ENCODE results near the gene LEMD2.

DNA sequence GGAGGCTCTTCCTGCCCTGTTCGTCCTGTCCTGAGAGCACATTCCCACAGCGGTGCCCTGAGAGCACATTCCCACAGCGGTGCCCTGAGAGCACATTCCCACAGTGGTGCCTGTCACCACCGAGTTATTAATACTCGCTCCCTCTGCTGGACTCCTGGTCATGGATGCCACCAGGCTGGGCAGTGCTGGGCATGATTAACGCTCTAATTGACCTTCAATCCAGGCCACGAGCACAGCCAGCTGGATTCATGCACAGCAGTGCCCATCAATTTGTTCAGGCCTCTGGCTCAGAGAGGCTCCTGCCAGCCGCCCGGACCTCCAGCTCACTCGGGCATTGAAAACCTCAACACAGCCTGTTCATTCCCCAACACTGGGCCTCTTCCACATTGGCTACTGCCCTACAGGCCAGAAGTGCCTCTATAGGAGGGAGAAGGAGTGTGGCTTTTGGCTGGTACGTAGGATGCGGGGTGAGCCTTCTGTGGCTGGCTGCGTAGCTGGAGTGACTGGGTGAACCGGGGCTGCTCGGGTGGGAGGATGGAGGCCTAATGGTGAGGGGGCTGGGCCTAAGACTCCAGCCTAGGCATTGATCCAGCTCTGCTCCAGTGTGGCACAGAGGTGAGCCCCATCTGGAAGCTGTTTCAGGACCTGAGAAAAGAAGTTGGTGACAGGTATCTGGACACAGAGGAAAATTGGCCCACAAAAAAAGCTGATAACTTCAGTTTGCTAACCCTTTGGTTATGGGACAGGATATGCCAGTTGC is 51.5 kb downstream of the LEMD2 start:
- TF ChIP-seq, protein P1, sequence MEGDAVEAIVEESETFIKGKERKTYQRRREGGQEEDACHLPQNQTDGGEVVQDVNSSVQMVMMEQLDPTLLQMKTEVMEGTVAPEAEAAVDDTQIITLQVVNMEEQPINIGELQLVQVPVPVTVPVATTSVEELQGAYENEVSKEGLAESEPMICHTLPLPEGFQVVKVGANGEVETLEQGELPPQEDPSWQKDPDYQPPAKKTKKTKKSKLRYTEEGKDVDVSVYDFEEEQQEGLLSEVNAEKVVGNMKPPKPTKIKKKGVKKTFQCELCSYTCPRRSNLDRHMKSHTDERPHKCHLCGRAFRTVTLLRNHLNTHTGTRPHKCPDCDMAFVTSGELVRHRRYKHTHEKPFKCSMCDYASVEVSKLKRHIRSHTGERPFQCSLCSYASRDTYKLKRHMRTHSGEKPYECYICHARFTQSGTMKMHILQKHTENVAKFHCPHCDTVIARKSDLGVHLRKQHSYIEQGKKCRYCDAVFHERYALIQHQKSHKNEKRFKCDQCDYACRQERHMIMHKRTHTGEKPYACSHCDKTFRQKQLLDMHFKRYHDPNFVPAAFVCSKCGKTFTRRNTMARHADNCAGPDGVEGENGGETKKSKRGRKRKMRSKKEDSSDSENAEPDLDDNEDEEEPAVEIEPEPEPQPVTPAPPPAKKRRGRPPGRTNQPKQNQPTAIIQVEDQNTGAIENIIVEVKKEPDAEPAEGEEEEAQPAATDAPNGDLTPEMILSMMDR (IDR thresholded peaks at IDR 0.05), result no peak
- no peak for TF ChIP-seq POLR2A (IDR thresholded peaks at IDR 0.05)
